ENCODE results near the gene PDE3A.

Gene PDE3A

DNA sequence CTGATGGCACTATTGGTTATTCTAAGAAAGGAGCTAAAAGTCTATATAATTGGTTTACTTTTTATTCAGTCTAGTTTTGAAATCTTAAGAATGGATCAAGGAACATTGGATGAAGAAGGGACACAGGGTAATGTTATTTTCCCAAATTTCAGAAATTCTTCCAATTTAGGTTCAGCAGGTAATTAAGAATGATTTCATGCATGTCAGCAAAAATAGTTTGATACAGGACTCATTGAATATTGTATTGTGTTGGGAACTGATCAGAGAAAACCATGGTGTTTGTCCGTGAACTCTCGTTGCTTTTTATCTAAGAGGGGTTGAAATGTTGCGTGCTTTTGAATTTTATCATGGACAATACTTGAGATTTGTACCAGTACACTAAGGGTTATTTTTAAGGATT is 58.6 kb downstream of the PDE3A start:
- DNase-seq = no peak

DNA sequence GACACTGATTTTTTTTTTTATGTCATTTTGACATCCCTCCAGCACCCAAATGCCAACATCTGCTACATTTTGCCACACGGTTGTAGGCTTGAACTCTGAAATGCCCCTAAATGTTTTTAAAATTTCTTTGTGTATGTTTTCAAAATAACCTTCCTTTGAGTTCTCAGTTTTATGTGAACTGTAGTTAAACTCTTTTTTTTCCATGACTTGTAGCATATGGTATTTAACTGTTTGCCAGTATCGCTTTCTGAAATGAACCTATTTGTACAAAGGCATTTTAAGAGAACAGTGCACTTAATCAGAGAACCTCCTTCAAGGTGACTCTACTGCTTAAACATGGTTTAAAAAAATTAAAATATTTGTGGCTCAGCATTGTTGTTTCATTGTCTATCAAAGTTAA is 61.5 kb downstream of the PDE3A start:
- DNase-seq = no peak

DNA sequence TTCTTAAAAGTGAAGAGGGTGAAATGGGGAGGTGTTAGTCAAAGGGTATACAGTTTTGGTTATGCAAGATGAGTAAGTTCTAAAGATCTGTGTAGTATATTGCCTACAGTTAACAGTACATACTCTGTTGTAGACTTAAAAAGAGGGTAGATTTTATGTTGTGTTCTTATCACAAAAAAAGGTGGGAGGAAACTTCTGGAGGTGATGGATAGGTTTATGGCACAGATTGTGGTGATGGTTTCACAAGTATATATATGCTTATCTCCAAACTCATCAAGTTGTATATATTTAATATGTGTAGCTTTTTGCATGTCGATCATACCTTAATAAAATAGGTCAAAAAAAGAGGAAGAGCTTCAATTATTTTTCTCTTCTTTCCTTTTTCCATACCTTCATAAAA is 64.0 kb downstream of the PDE3A start:
- DNase-seq = no peak

- DNase-seq = no peak
These were observed 66.7 kb downstream of the PDE3A start for GRCh38 chr12:20434996-20435395.

DNA sequence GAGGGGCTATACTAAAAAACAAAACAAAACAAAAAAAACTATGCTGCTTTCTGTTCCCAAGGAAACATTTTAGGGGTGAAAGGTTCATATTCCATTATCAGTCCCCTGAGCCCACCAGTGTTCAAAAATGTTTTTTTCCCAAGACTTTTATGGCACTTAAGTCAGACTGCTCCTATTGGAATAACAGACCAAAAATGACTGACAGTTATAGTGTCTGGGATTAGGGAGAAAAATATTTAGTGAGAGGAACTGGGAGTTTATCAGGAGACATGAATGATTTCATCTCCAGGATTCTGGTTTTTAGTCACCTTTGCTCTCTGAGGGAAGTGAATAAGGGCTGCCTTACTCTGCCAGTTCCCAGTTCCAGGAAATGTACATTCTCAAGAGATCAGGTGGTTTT is 68.0 kb downstream of the PDE3A start:
- no peak for DNase-seq

GRCh38 chr12:20438299-20438779 is 70.0 kb downstream of the PDE3A start:
- no peak for DNase-seq

DNA sequence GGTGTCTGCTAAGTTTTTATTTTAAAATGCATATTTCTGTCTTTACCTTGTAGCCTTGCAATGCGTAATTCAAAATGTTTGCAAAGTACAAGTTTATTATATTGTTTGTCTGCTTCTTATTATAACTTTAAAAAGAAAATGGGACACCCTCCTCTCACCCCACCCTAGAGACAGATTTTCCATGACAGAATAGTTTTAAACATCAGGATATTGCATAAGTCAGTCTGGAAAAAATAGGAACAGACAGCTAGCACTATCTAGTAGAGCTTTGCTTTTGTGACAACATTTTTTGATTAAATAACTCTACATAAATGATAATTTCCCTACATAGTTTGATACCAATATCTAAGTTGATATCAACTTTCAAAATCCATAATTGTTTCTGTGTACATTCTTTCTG is 71.3 kb downstream of the PDE3A start:
- DNase-seq = no peak

GRCh38 chr12:20440408-20440807 is 72.1 kb downstream of the PDE3A start:
- no peak for DNase-seq

DNA sequence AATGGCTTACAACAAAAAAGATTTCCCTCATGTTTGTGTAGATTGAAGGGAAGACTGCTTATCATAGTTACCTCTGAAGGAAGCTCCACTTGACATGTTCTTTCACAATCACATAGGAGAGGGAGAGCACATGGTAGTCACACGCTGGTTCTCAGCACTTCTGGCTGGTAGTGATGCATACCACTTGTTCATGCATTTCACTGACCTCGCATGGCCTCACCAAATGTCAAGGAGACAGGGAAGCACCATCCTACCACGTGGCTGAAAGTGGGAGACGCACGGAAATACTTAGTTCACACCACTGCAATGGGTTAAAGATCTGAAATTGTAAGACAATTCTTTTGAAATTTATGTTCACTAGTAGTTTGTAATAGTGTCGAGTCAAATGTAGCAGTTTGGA is 74.0 kb downstream of the PDE3A start:
- DNase-seq = no peak

DNA sequence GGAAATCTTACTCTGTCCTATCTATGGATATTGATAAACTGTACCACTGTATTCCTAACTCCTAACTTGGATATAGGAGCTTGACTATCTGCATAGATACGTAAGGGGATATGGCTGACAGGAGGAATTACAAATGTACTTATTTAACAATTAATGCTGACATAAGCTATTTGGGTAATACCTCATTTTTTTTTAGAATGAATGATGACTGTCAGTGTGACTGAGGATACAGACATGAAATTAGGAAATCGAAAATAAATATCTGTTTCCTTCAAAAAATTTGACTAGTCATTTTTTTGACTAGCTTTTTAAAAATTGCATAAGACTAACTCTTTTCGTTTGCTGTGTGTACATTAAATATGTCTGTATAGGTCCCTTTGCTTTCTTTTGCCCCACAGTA is 74.9 kb downstream of the PDE3A start:
- no peak for DNase-seq

- no peak for DNase-seq
These were observed 75.5 kb downstream of the PDE3A start for GRCh38 chr12:20443792-20444191.

GRCh38 chr12:20444595-20445170 is 76.3 kb downstream of the PDE3A start:
- DNase-seq = no peak

DNA sequence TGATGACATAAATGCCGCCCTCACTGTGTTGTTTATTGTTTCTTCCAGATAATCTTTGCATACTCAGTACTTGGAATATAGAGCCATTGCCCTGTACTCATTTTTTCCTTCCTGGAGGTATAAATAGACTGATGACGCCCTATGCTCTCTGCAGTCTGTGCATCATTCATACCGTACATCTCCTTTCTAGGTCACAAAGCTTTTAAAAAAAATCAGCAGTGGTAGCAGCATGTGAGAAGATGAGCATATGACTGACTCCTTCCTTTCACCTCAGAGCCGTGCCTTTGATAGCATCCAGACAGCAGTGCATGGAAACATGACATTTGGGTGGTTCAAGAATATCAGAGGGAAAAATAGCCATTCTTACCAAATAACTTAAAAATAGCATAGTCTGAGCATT is 77.3 kb downstream of the PDE3A start:
- DNase-seq = no peak

DNA sequence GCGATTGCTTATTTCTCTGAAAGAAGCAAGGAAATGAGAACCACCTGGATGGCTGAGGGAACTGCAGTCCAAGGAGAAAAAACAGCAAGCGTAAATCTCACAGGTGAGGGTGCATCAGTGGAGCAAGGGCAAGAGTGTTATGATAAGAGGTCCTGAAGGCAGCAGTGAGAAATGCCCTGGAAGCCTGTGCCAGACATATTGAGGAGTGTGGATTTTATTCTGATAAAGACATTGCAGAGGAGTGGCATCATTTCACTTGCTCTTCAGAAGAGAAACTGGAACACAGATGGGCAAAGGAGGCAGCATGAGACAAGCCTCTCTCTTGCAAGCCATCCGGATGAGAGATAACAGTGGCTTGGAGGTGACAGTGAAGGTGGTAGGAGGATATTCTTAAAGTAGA is 78.5 kb downstream of the PDE3A start:
- no peak for DNase-seq

DNA sequence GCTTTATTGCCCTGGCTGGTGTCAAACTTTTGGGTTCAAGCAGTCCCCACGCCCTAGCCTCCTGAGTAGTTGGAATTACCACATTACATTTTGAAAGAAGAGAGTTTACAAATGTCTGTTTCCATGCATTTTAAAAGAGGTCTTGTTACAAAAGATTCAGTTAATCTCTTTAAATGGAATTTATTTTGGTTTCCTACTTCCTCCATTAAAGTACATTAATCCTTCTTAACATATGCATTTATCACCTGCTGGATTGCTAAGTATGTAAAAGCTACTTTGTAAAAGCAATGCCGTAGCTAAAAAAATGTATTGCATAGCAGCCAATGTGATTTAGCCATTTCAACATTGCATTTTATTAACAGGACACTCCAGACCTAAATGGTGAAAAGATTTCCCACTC is 80.4 kb downstream of the PDE3A start:
- DNase-seq = no peak

DNA sequence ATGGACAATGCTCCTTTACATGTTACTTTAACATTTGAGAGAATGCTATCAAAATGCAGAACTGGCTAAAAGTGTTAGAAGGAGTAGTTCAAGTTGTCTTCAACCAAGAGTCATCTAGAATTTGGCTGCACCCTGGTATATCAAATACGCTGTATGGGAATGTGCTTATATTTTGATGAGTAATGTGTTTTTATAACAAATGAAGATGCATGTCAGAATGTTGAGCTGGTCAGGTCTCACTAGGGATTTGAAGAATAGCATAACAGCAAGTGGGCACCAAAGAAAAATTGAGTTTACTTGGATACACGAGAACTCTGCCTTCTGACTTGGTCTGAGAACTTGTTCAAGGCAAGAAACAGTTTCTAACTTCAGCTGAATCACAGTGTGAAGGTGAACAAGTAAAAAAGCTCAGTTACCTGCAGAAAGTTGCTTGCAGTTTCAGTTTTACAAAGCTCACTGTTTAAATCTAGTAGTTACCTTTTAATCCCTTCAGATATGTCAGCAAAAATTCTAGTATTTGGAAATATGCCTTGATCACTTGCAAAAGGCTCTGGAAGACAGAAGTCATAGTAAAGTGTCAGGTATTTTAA is 82.3 kb downstream of the PDE3A start:
- DNase-seq = no peak

- DNase-seq = no peak
These were observed 83.4 kb downstream of the PDE3A start for GRCh38 chr12:20451761-20452160.

GRCh38 chr12:20452496-20453010 is 84.2 kb downstream of the PDE3A start:
- no peak for DNase-seq

DNA sequence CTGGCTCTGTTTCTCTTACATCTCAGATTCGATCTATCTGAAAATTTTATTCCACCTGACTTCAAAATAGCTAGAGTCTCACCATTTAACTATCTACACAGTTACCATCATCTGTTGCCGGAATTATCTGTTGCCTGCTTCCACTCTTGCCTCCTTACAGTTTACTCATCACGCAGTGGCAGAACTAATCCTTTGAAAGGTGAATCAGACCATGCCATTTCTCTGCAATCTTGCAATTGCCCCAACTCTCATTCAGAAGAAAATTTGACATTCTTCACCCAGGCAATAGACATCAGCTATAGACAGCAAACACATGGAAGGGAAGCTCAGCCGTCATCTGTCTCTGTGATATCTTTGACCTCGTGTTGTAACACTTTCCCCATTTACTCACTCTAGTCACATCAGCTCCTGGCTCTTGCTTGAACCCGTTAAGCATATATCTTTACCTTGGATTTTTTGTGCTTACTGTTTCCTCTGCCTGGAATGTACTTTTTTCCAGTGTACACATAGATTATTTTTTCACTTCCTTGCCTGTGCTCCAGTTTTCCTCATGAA is 85.5 kb downstream of the PDE3A start:
- DNase-seq = no peak

DNA sequence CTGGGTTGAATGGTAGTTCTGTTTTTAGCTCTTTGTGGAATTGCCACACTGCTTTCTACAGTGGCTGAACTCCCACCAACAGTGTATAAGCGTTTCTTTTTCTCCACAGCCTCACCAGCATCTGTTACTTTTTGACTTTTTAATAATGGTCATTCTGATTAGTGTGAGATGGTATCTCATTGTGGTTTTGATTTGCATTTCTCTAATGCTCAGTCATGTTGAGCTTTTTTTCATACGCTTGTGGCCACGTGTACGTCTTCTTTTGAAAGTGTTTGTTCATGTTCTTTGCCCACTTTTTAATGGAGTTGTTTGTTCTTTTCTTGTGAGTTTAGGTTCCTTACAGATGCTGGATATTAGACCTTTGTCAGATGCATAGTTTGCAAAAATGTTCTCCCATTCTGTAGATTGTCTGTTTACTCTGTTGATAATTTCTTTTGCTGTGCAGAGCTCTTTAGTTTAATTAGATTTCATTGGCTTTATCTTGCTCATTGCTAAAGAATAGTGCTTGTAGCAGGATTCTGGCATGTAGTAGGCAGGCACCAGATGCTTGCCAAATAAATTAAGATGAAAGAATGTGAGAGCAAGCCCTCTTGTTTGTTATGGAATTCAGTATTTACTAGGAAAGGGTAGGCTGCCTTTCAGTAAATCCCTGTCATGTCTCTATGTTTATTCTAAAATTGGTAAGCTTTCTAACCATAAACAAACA is 86.8 kb downstream of the PDE3A start:
- no peak for DNase-seq

- DNase-seq = no peak
These were observed 89.2 kb downstream of the PDE3A start for GRCh38 chr12:20457582-20457981.

- no peak for DNase-seq
These were observed 89.7 kb downstream of the PDE3A start for GRCh38 chr12:20458011-20458410.

- no peak for DNase-seq
These were observed 91.6 kb downstream of the PDE3A start for GRCh38 chr12:20459920-20460319.

DNA sequence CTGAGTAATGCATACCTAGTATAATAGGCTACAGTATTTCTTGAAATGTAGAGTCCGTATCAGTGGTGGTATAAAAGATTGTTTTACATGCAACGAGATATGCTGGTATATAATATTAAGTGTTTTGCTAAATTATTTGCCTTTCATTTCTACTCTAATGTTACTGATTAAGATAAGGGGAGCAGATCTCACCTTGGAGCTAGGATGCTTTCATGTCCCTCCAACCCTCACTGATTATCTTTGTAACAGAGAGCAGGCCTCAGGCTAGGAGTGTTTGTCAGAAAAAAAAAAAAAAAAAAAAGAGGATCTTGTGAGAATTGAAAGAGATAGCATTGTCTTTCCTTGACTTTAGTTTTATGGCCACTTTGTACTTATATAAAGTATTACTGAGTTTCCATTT is 92.6 kb downstream of the PDE3A start:
- no peak for DNase-seq
